Adrenal gland (tissue), 5 donors: ENCODE results near the gene AHDC1.

Source experiments
- CTCF ChIP-seq, 6 experiments: fragments of 450-650 bp in 4 of 6; fragments of 200-600 bp in 2 of 6; sonication (generic) in 1 of 6; IDR thresholded peaks; 1 replicate in 5 of 6; 2 replicates in 1 of 6; pipeline versions ENCODE4 v1.5.1 to v1.8.0; 2016 to 2021; ENCODE audit warnings: antibody characterized with exemption in 6 of 6, mild to moderate bottlenecking in 2 of 6, moderate library complexity in 1 of 6
- POLR2A ChIP-seq, 2 donors: fragments of 450-650 bp; IDR thresholded peaks; one replicate each; pipeline ENCODE4 v1.6.1; 2017; ENCODE audit warnings: antibody characterized with exemption in 2 of 2, mild to moderate bottlenecking in 2 of 2, moderate library complexity in 1 of 2
- donor health status: DM: no; HTN: no; CAD: no.

GRCh38 chr1:27572019-27572678, 31.8 kb downstream of the AHDC1 start:
- TF ChIP-seq POLR2A (IDR thresholded peaks at IDR 0.05) (no peak), CTCF (IDR thresholded peaks at IDR 0.05) (no peak)
